ENCODE results near the gene PSME3.
"Not testable (repeated sequence)": the region's sequence is repeated elsewhere in the genome, so short reads cannot be mapped to it uniquely, and the experiment has no call there.

Gene PSME3

GRCh38 chr17:42851371-42852240 is 18.4 kb downstream of the PSME3 start:
- DNase-seq (ENCODE audit: low spot score), result not testable (repeated sequence)

- no peak for DNase-seq (ENCODE audit: low spot score)
These were observed 19.2 kb downstream of the PSME3 start for GRCh38 chr17:42852351-42852750.

- DNase-seq (ENCODE audit: low spot score), result no peak
These were observed 19.8 kb downstream of the PSME3 start for GRCh38 chr17:42853004-42853403.

- no peak for DNase-seq (ENCODE audit: low spot score)
These were observed 20.4 kb downstream of the PSME3 start for GRCh38 chr17:42853597-42853967.

- DNase-seq (ENCODE audit: low spot score), result no peak
These were observed 21.0 kb downstream of the PSME3 start for GRCh38 chr17:42853968-42854790.

GRCh38 chr17:42855048-42855596 is 21.9 kb downstream of the PSME3 start:
- DNase-seq (ENCODE audit: low spot score), result no peak

GRCh38 chr17:42856093-42856492 is 22.9 kb downstream of the PSME3 start:
- not testable (repeated sequence) for DNase-seq (ENCODE audit: low spot score)

GRCh38 chr17:42856516-42856915 is 23.3 kb downstream of the PSME3 start:
- not testable (repeated sequence) for DNase-seq (ENCODE audit: low spot score)

GRCh38 chr17:42857389-42857788 is 24.2 kb downstream of the PSME3 start:
- DNase-seq (ENCODE audit: low spot score), result no peak

GRCh38 chr17:42865638-42866094 is 32.5 kb downstream of the PSME3 start:
- DNase-seq (ENCODE audit: low spot score), result no peak

GRCh38 chr17:42866216-42866615 is 33.0 kb downstream of the PSME3 start:
- DNase-seq (ENCODE audit: low spot score), result no peak

GRCh38 chr17:42866631-42867575 is 33.7 kb downstream of the PSME3 start:
- DNase-seq (ENCODE audit: low spot score), result no peak

- not testable (repeated sequence) for DNase-seq (ENCODE audit: low spot score)
These were observed 34.6 kb downstream of the PSME3 start for GRCh38 chr17:42867694-42868261.

GRCh38 chr17:42868338-42868737 is 35.1 kb downstream of the PSME3 start:
- no peak for DNase-seq (ENCODE audit: low spot score)

- no peak for DNase-seq (ENCODE audit: low spot score)
These were observed 38.5 kb downstream of the PSME3 start for GRCh38 chr17:42871647-42872046.

- no peak for DNase-seq (ENCODE audit: low spot score)
These were observed 39.2 kb downstream of the PSME3 start for GRCh38 chr17:42872251-42872965.

- DNase-seq (ENCODE audit: low spot score), result no peak
These were observed 40.1 kb downstream of the PSME3 start for GRCh38 chr17:42873315-42873714.

- DNase-seq (ENCODE audit: low spot score), result not testable (repeated sequence)
These were observed 40.9 kb downstream of the PSME3 start for GRCh38 chr17:42873932-42874695.

- no peak for DNase-seq (ENCODE audit: low spot score)
These were observed 43.8 kb downstream of the PSME3 start for GRCh38 chr17:42877037-42877436.

Measured in CD4-positive, alpha-beta T cell treated with Interleukin-15 for 4 hours (primary cell).